ENCODE measurements around the gene SFMBT2. TPM values are rescaled to one million over a fixed set of nuclear protein-coding genes. Genes with fewer than 3 reads are reported as not detected.

Gene SFMBT2
- total RNA-seq, 1 experiment from 2014 or later: 4.0 TPM

DNA sequence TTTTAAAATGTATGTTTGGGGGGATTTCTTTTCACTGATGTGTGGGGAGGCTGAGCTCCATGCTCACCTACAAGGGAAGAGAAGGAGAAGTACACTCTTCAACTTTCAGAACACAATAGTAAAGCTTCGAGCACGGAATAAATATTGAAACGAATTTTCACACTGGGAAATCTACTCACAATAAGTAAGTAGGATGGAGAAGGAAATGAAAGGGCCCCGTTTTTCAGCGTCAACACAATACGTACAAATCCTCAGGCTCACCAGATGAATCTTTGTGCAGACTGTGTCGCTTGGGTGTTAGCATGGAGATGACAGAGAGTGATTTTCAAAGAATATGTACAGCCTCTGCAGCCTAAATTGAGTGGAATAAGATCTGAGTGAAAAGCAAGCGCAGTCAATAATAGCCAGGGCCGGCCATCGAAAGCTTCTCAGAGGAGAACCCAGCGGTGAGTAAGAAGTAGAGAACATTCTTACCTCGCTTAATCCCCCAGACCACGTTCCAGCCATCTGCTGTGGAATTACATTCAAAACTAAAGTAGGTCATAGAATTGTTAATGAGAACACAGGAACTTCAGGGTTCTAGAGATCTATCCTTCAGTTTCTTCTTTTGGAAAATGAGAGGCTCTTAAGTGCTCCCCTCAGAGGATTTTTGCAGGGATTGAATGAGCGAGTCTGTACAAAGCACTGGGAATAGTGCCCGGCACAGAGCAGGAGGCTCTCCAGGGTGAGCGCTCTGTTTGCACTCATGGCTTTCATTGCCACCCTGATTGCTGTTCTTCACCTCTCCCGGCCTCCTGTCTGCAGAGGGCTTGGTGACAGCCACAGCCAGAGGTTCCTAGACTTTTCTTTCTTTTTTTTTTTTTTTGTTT, 292.8 kb downstream of the SFMBT2 start:
- no peak for DNase-seq (ENCODE audit: extremely low read depth, low read depth)

DNA sequence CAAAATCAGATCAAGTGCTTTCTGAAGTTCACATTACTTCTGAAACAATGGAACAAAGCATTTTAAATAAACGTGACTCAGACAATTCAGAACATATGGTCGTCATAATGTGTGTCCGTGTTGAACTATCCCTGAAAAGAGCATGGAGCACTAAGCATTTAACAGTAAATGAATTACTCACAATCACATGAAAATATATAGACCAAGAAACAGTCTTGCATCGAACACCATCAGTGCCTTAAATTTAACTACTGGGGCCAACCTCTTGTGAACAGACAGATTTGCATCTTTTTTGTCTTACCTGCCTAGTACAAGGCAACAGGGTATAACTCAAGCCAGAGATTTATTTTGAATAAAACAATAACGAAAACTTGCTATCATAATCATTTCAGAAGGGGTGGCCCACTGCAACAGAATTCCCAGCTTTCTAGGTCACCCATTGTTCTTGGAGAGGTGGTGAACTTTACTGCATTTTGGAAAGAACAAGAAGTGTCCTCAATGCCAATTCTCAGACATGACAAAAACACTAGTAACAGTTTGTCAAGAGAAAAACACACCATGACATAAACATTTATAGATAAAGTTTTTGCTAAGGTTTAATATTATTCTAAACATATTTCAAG, 293.5 kb downstream of the SFMBT2 start:
- DNase-seq (ENCODE audit: extremely low read depth, low read depth): no peak

DNA sequence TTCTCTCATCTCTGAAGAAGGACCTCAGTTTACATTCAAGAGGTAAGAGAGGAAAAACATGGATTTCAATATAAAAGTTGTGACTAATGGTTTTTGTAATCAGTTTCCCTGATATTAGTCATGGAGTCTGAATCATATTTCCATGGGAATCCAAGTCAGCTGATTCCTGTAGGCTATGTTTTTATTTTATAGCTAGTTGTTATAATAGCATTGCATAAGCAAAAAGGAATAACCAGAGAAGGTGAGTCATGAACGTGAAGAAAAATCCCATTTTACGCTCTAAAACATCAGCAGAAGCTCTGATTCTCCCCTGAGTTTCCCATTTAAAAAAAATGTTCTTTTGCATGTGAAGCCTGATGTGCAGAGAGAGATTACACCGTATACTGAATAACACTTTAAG, 299.3 kb downstream of the SFMBT2 start:
- no peak for DNase-seq (ENCODE audit: extremely low read depth, low read depth)

DNA sequence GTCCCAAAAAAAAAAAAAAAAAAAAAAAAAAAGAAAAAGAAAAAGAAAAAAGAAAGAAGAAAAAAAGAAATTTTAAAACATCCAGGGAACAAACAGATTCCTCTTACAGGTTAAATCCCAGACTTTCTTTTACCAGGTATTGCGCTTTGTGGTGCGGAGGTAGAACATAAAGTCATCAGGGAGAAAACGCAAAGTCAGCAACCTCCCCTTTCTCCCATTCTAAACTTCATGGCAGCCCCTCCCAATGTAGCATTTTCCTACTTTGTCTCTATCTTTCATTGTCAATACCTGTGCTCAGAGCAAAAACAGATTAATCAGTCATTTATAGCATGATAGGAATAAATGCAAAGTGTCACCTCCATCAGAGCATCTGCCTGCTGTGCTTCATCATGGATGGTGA, 299.7 kb downstream of the SFMBT2 start:
- no peak for DNase-seq (ENCODE audit: extremely low read depth, low read depth)

Small RNA genes within 50 kb of the gene (small RNA-seq; reads per million reads assigned to genes)
- gene AL590095.2: 0 reads per million in 2 experiments
- gene COX6CP17: 0 reads per million in 2 experiments
